ENCODE data around the gene IL4R.
A peak's percentile ranks its signal among the peaks of the same experiment; 100 is the strongest.
"Not testable (repeated sequence)": the region's sequence is repeated elsewhere in the genome, so short reads cannot be mapped to it uniquely, and the experiment has no call there.

The IL4R gene

GRCh38 chr16:27313422-27314160 lies at the start of gene IL4R:
Gene IL4R (plus strand): TSS chr16:27313974. CDS start chr16:27340204, 26,230 bp downstream.
- no peak for DNase-seq

- no peak for DNase-seq
These were observed 49.6 kb upstream of the IL4R start for GRCh38 chr16:27264151-27264550.

GRCh38 chr16:27265982-27266381 lies 47.8 kb upstream of the IL4R start:
- DNase-seq = no peak

GRCh38 chr16:27267037-27267677 lies 46.6 kb upstream of the IL4R start:
- DNase-seq = no peak

GRCh38 chr16:27268376-27269299 lies 45.1 kb upstream of the IL4R start, which contains the start of gene NSMCE1:
Gene NSMCE1 (minus strand): TSS chr16:27268772. CDS start chr16:27257570, 11,202 bp downstream.
- DNase-seq = peak; percentile 82 to 89

- DNase-seq = no peak
These were observed 44.2 kb upstream of the IL4R start for GRCh38 chr16:27269300-27270150.

GRCh38 chr16:27270349-27270748 lies 43.4 kb upstream of the IL4R start:
- DNase-seq = no peak

- no peak for DNase-seq
These were observed 41.7 kb upstream of the IL4R start for GRCh38 chr16:27272076-27272475.

GRCh38 chr16:27272697-27273096 lies 41.1 kb upstream of the IL4R start:
- not testable (repeated sequence) for DNase-seq

- no peak for DNase-seq
These were observed 40.5 kb upstream of the IL4R start for GRCh38 chr16:27273330-27273669.

- no peak for DNase-seq
These were observed 39.9 kb upstream of the IL4R start for GRCh38 chr16:27273670-27274423.

- DNase-seq = not testable (repeated sequence)
These were observed 39.3 kb upstream of the IL4R start for GRCh38 chr16:27274424-27274874.

GRCh38 chr16:27275394-27275793 lies 38.4 kb upstream of the IL4R start:
- DNase-seq = no peak

GRCh38 chr16:27281243-27281642 lies 32.5 kb upstream of the IL4R start:
- no peak for DNase-seq

GRCh38 chr16:27284865-27285675 lies 28.7 kb upstream of the IL4R start:
- DNase-seq = no peak

GRCh38 chr16:27285676-27286196 lies 28.0 kb upstream of the IL4R start:
- DNase-seq = peak in 1 of 2 donors; percentile 22

GRCh38 chr16:27286451-27286850 lies 27.3 kb upstream of the IL4R start:
- no peak for DNase-seq

GRCh38 chr16:27287051-27287811 lies 26.5 kb upstream of the IL4R start:
- DNase-seq = no peak

GRCh38 chr16:27287887-27288286 lies 25.9 kb upstream of the IL4R start:
- DNase-seq = no peak
